Coronary artery (tissue), 2 donors: ENCODE results near the gene TTC1.
A peak's percentile ranks its signal among the peaks of the same experiment; 100 is the strongest.

Experiments
- DNase-seq: peaks from one replicate; pipeline ENCODE4 v3.0.0-alpha.2; 2017; ENCODE audit warnings: low spot score
- H3K27ac ChIP-seq, 2 donors: fragments of 200-600 bp; sonication (generic); one replicate each; pipeline ENCODE4 v1.5.1; 2016 to 2019
- H3K4me3 ChIP-seq: fragments of 200-600 bp; sonication (generic); 2 replicates; pipeline ENCODE4 v1.5.1; 2016; ENCODE audit warnings: mild to moderate bottlenecking, moderate library complexity
- CTCF ChIP-seq: fragments of 200-600 bp; sonication (generic); IDR thresholded peaks from one replicate; pipeline ENCODE4 v1.5.1; 2019; ENCODE audit warnings: antibody characterized with exemption

The TTC1 gene

GRCh38 chr5:160083501-160083900 lies 74.6 kb downstream of the TTC1 start:
- no peak overlapping the region for H3K4me3 ChIP-seq

GRCh38 chr5:160084144-160084543 lies 75.2 kb downstream of the TTC1 start:
- DNase-seq, result no peak
- TF ChIP-seq CTCF, result no peak
- no peak overlapping the region for H3K27ac ChIP-seq
- H3K4me3 ChIP-seq, result no peak overlapping the region

More at GRCh38 chr5:160083501-160083900, 74.6 kb downstream of the TTC1 start:
- no peak for DNase-seq
- peak overlapping the region in 1 of 2 donors; percentile 3 for H3K27ac ChIP-seq
- no peak for TF ChIP-seq CTCF

GRCh38 chr5:160087199-160087598 lies 78.3 kb downstream of the TTC1 start:
- no peak for TF ChIP-seq CTCF
- DNase-seq, result no peak
- Histone ChIP-seq H3K4me3 (no peak overlapping the region), H3K27ac (no peak overlapping the region)

- no peak overlapping the region for H3K27ac ChIP-seq
- H3K4me3 ChIP-seq, result no peak overlapping the region
- no peak for TF ChIP-seq CTCF
- no peak for DNase-seq
These were observed 79.9 kb downstream of the TTC1 start for GRCh38 chr5:160088805-160089204.

GRCh38 chr5:160089531-160089930 lies 80.6 kb downstream of the TTC1 start:
- no peak overlapping the region for H3K27ac ChIP-seq
- no peak for TF ChIP-seq CTCF
- no peak overlapping the region for H3K4me3 ChIP-seq
- DNase-seq, result no peak

- no peak for TF ChIP-seq CTCF
- Histone ChIP-seq H3K27ac (no peak overlapping the region), H3K4me3 (no peak overlapping the region)
- no peak for DNase-seq
These were observed 81.1 kb downstream of the TTC1 start for GRCh38 chr5:160090059-160090458.

GRCh38 chr5:160092514-160092913 lies 83.6 kb downstream of the TTC1 start:
- H3K27ac ChIP-seq, result no peak overlapping the region
- no peak for DNase-seq

More at GRCh38 chr5:160092514-160092913, 83.6 kb downstream of the TTC1 start:
- TF ChIP-seq CTCF, result no peak
- H3K4me3 ChIP-seq, result no peak overlapping the region
